ENCODE measurements around the gene VGLL4. TPM values are rescaled to one million over a fixed set of nuclear protein-coding genes. Genes with fewer than 3 reads are reported as not detected.

Gene VGLL4
- polyA plus RNA-seq, 2 of the 4 experiments (the other 2 are of a cell fraction), result 24.7 to 28.1 TPM

DNA sequence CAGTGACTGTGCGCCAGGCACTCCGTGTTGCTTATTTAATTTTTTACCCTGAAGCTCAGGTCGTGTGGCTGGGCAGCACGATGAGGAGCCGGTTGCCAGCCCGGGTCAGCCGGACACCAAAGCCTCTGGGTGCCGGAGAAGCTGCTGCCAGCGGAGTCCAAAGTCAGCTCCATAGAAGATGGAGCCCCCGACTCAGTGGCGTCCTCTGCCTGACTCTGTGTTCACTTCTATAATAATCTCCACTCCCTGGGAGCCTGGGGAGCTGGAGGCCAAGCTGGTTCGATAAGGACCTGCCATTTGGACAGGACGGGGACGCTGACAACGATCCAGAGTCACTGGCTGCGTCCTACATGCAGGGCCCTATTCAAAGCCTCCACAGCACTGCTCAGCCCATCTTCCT lies 78.6 kb downstream of the VGLL4 start (continued):
- TF ChIP-seq RCOR1 (IDR thresholded peaks at IDR 0.05; ENCODE audit: low read depth, low read length) (no peak), NR3C1 (IDR thresholded peaks at IDR 0.05) (no peak), HOXB5 (CRISPR knock-in tag; IDR thresholded peaks at IDR 0.05) (no peak)
- TF ChIP-seq, protein P1, sequence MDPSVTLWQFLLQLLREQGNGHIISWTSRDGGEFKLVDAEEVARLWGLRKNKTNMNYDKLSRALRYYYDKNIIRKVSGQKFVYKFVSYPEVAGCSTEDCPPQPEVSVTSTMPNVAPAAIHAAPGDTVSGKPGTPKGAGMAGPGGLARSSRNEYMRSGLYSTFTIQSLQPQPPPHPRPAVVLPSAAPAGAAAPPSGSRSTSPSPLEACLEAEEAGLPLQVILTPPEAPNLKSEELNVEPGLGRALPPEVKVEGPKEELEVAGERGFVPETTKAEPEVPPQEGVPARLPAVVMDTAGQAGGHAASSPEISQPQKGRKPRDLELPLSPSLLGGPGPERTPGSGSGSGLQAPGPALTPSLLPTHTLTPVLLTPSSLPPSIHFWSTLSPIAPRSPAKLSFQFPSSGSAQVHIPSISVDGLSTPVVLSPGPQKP (IDR thresholded peaks at IDR 0.05; ENCODE audit: low read depth, low read length), result no peak

DNA sequence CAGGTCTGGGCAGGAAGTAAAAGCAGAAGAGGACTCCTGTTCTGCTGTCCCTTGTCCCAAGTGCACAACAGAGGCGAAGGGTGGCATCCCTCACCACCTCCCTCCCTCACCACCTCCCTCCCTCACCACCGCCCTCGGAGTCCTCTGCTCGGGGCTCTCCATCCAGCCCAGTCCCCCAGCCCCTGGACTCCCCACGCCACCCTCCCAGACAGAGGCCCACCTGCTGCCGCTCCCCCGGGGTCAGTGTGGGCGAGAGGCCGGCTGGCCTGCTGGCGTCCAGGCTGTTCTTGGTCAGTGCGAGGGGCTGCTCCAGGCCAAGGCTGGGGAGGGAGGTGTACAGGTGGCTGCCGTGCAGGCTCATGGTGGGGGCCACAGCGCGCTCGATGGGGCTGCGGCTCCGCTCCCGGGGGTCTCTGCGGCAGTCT lies 79.1 kb downstream of the VGLL4 start:
- POLR2A ChIA-PET, result no interaction called here
- CTCF ChIA-PET, result interaction anchor here (1.5 to 1.6 kb wide), 2 partner anchors 35 to 185 kb away, joined by 3 to 11 read pairs; no protein-coding TSS in a partner anchor
- no peak for TF ChIP-seq FOSL2 (IDR thresholded peaks at IDR 0.05)
- TF ChIP-seq FOSL2 (CRISPR knock-in tag; IDR thresholded peaks at IDR 0.05), result no peak
- TF ChIP-seq, protein P2, sequence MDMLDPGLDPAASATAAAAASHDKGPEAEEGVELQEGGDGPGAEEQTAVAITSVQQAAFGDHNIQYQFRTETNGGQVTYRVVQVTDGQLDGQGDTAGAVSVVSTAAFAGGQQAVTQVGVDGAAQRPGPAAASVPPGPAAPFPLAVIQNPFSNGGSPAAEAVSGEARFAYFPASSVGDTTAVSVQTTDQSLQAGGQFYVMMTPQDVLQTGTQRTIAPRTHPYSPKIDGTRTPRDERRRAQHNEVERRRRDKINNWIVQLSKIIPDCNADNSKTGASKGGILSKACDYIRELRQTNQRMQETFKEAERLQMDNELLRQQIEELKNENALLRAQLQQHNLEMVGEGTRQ (IDR thresholded peaks at IDR 0.05), result no peak
- DNase-seq (ENCODE audit: low read depth in 1 of 2, low spot score in 1 of 2) (no peak), FAIRE-seq (no peak), ATAC-seq (no peak)
- Histone ChIP-seq H3K4me3 (no peak overlapping the region), H3K27ac (no peak overlapping the region), H3K4me1 (peaks cover 22% of the 10 kb centered on the region), H3K9me3 (no peaks in the 10 kb centered on the region), H3K4me2 (no peak overlapping the region)
- 100% methylated on average over 5 of the region's 19 CpGs for WGBS (ENCODE audit: missing lambda C conversion rate)

DNA sequence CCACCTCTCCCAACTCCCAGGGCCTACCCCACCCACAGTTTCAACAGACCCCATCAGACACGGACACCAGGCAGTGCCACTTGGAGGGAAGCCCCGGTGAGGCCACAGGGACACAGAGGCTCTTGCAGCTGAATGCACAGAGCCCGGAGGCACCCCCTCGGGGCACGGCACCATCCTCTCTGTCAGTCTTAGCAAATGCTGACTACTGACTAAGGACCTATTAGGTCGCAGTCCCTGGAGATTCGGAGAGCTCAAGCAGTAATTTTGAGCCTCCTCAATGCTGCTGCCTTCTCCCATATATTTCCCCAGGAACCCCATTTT lies 79.9 kb downstream of the VGLL4 start:
- Histone ChIP-seq H3K4me1 (peaks cover 15% of the 10 kb centered on the region), H3K9me3 (no peaks in the 10 kb centered on the region), H3K27ac (no peak overlapping the region), H3K4me3 (no peak overlapping the region), H3K4me2 (no peak overlapping the region)
- no peak for DNase-seq (ENCODE audit: low read depth in 1 of 2, low spot score in 1 of 2)
- ATAC-seq, result no peak
- ChIA-PET CTCF (interaction anchor here (1.4 to 2.0 kb wide), 4 partner anchors 36 to 229 kb away, joined by 3 to 11 read pairs (median 4); no protein-coding TSS in a partner anchor), POLR2A (no interaction called here)
- 95% methylated on average over 7 of the region's 7 CpGs for WGBS (ENCODE audit: missing lambda C conversion rate)
- no peak for FAIRE-seq
- TF ChIP-seq JUNB (IDR thresholded peaks at IDR 0.05) (no peak), MAZ (IDR thresholded peaks at IDR 0.05; ENCODE audit: borderline replicate concordance, low read depth, low read length) (no peak), EHMT2 (IDR thresholded peaks at IDR 0.05; ENCODE audit: low read depth) (no peak), HEYL (CRISPR knock-in tag; IDR thresholded peaks at IDR 0.05) (no peak), GATA3 (IDR thresholded peaks at IDR 0.05; ENCODE audit: borderline replicate concordance) (no peak), RARB (CRISPR knock-in tag; IDR thresholded peaks at IDR 0.05) (no peak), EHF (CRISPR knock-in tag; IDR thresholded peaks at IDR 0.05) (no peak), POLR2A (IDR thresholded peaks at IDR 0.05; ENCODE audit: low read length) (no peak), ZC3H11A (IDR thresholded peaks at IDR 0.05) (no peak), SMC3 (IDR thresholded peaks at IDR 0.05) (no peak), FOSL2 (IDR thresholded peaks at IDR 0.05) (no peak), FOSL2 (CRISPR knock-in tag; IDR thresholded peaks at IDR 0.05) (no peak), TP53 (CRISPR knock-in tag; IDR thresholded peaks at IDR 0.05) (no peak), CBX2 (IDR thresholded peaks at IDR 0.05; ENCODE audit: borderline replicate concordance, low read depth) (no peak), ZNF302 (CRISPR knock-in tag; IDR thresholded peaks at IDR 0.05) (no peak), RFX5 (IDR thresholded peaks at IDR 0.05) (no peak), HDAC2 (IDR thresholded peaks at IDR 0.05) (no peak)
- TF ChIP-seq, protein P3, sequence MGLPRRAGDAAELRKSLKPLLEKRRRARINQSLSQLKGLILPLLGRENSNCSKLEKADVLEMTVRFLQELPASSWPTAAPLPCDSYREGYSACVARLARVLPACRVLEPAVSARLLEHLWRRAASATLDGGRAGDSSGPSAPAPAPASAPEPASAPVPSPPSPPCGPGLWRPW (IDR thresholded peaks at IDR 0.05), result no peak
- TF ChIP-seq, protein P4, sequence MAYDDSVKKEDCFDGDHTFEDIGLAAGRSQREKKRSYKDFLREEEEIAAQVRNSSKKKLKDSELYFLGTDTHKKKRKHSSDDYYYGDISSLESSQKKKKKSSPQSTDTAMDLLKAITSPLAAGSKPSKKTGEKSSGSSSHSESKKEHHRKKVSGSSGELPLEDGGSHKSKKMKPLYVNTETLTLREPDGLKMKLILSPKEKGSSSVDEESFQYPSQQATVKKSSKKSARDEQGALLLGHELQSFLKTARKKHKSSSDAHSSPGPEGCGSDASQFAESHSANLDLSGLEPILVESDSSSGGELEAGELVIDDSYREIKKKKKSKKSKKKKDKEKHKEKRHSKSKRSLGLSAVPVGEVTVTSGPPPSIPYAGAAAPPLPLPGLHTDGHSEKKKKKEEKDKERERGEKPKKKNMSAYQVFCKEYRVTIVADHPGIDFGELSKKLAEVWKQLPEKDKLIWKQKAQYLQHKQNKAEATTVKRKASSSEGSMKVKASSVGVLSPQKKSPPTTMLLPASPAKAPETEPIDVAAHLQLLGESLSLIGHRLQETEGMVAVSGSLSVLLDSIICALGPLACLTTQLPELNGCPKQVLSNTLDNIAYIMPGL (CRISPR knock-in tag; IDR thresholded peaks at IDR 0.05; ENCODE audit: borderline replicate concordance), result no peak
- TF ChIP-seq, protein P5, sequence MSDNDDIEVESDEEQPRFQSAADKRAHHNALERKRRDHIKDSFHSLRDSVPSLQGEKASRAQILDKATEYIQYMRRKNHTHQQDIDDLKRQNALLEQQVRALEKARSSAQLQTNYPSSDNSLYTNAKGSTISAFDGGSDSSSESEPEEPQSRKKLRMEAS (IDR thresholded peaks at IDR 0.05), result no peak
- TF ChIP-seq, protein P2 (IDR thresholded peaks at IDR 0.05), result no peak

Measured in A549 (cell line).